Effector memory CD4-positive, alpha-beta T cell (primary cell): ENCODE data around the gene RSRC1.

ENCODE experiments used
- DNase-seq, 3 donors: peaks; one replicate each; pipeline ENCODE4 v3.0.0-alpha.2; 2020
- H3K27ac ChIP-seq: 2 replicates; pipeline ENCODE4 v1.7.0; 2013; ENCODE audit warnings: mild to moderate bottlenecking, low read length, moderate library complexity; ENCODE audit not compliant: insufficient read depth, poor library complexity, severe bottlenecking
- H3K27me3 ChIP-seq: replicated peaks from 2 replicates; pipeline ENCODE4 v1.7.0; 2013; ENCODE audit warnings: mild to moderate bottlenecking, low read length; ENCODE audit not compliant: insufficient read depth, control insufficient read depth, poor library complexity, severe bottlenecking
- H3K36me3 ChIP-seq: 2 replicates; pipeline ENCODE4 v1.7.0; 2013; ENCODE audit warnings: mild to moderate bottlenecking, low read length, moderate library complexity; ENCODE audit not compliant: control insufficient read depth, insufficient read depth
- H3K4me1 ChIP-seq: 2 replicates; pipeline ENCODE4 v1.7.0; 2013; ENCODE audit warnings: low read length, mild to moderate bottlenecking; ENCODE audit not compliant: control insufficient read depth, insufficient read depth, poor library complexity, severe bottlenecking
- H3K4me3 ChIP-seq: 2 replicates; pipeline ENCODE4 v1.7.0; 2013; ENCODE audit warnings: low read length, low read depth, mild to moderate bottlenecking; ENCODE audit not compliant: insufficient read depth, poor library complexity, severe bottlenecking
- H3K9me3 ChIP-seq: 2 replicates; pipeline ENCODE4 v1.7.0; 2013; ENCODE audit warnings: mild to moderate bottlenecking, low read length, moderate library complexity; ENCODE audit not compliant: control insufficient read depth

The RSRC1 gene

DNA sequence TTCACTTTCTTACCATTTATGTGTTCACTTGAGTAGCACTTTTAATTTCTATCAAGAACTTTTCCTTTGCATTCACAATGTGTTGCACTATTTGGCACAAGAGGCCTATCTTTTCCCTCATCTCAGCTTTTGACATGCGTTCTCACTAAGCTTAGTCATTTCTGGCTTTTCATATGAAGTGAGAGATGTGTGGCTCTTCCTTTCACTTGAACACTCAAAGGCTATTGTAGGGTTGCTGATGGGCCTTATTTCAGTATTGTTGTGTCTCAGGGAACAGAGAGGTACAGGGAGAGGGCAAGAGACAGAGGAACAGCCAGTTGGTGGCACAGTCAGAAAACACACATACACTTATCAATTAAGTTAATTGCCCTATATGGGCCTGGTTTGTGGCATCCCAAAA lies 333.7 kb downstream of the RSRC1 start:
- Histone ChIP-seq H3K36me3 (no peaks in the 10 kb centered on the region), H3K27ac (no peak overlapping the region), H3K4me1 (no peaks in the 10 kb centered on the region), H3K9me3 (no peaks in the 10 kb centered on the region), H3K27me3 (no peaks in the 10 kb centered on the region), H3K4me3 (no peak overlapping the region)
- DNase-seq, result no peak

DNA sequence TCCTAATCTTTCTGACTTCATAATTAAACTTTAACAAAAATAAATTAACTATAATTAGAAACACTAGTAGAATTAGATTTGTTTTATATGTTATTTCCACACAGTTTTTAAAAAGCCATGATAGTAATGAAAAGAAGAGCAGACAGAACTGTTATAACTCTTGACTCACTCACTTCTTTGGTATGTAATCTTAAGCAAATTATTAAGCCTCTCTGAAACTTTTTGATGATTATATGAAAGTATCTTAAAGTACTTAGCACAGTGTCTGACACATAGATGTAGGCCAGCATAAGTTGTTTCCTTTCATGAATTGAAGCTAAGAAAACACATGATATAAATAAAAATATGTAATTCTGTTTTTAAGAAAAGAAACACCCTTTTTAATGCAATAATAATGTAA lies 337.5 kb downstream of the RSRC1 start:
- Histone ChIP-seq H3K27me3 (no peaks in the 10 kb centered on the region), H3K27ac (no peak overlapping the region), H3K36me3 (no peaks in the 10 kb centered on the region), H3K4me3 (no peak overlapping the region), H3K4me1 (no peaks in the 10 kb centered on the region), H3K9me3 (no peaks in the 10 kb centered on the region)
- DNase-seq, result no peak

DNA sequence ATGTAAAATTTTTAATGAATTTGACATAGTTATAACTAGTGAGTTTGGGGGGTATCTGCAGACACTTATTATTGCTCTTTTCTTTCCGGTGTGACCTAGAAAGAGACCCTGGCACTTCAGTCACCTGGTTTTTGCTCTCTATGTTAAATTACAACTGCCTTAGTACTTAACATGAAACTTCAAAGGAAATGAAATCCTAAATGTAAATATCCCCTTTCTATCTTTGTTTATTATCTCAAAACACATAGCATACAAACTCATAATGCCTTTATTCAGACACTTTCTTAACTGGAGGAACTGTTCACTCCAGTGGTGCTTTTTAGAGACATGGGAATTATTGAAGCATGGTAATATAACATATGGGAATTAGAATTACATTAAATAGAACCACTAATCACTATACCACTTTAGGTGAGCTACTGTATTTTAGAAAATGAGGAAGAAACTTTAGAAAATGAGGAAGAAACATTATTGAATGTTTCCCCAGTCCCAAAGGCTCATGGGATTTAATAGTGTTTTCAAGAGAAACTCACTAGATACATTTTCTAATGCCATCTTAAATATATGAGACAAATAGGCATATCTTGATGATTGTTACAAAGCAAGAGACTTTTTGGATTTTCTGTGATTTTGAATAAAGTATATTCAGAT lies 341.6 kb downstream of the RSRC1 start:
- Histone ChIP-seq H3K4me3 (no peak overlapping the region), H3K27me3 (no peaks in the 10 kb centered on the region), H3K27ac (no peak overlapping the region), H3K4me1 (no peaks in the 10 kb centered on the region), H3K9me3 (no peaks in the 10 kb centered on the region), H3K36me3 (no peaks in the 10 kb centered on the region)
- no peak for DNase-seq

DNA sequence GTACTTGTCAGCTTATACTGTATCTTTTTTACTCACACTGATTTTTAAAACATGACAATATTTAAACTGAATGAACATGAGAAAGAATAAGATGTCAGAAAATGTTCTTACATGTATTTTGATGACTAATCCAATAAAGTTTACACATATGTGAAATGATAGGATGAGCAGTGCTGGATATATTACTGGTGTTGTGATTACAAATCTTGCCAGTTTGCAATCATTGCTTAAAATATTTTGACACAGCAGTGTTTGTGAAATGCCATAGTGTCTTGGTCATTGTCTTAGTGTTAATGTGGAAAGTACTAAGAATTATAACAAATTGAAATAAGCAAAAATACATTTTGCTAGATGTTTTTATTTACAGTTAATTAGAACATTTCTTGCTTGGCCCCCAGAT lies 342.4 kb downstream of the RSRC1 start:
- no peaks in the 10 kb centered on the region for H3K9me3 ChIP-seq
- no peaks in the 10 kb centered on the region for H3K4me1 ChIP-seq
- H3K27me3 ChIP-seq, result no peaks in the 10 kb centered on the region
- H3K36me3 ChIP-seq, result no peaks in the 10 kb centered on the region
- H3K4me3 ChIP-seq, result no peak overlapping the region
- DNase-seq, result no peak
- no peak overlapping the region for H3K27ac ChIP-seq

DNA sequence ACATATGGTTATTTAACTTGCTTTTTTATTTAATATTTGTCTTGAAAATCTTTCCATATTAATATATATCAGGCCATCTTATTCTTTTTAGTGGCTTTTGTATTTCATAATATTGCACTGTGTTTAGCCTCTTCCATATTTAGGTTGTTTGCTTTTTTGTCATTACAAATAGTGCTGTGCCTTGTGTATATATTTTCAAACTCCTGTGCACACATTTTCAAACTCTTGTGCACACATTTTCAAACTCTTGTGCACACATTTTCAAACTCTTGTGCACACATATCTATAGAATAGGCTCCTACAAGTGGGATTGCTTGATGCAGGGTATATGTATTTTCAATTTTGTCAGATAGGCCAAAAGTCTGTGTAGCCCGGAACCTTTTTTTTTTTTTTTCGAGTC lies 343.1 kb downstream of the RSRC1 start:
- DNase-seq, result no peak
- H3K27me3 ChIP-seq, result no peaks in the 10 kb centered on the region
- no peak overlapping the region for H3K27ac ChIP-seq
- H3K36me3 ChIP-seq, result no peaks in the 10 kb centered on the region
- H3K9me3 ChIP-seq, result no peaks in the 10 kb centered on the region
- no peak overlapping the region for H3K4me3 ChIP-seq
- no peaks in the 10 kb centered on the region for H3K4me1 ChIP-seq

DNA sequence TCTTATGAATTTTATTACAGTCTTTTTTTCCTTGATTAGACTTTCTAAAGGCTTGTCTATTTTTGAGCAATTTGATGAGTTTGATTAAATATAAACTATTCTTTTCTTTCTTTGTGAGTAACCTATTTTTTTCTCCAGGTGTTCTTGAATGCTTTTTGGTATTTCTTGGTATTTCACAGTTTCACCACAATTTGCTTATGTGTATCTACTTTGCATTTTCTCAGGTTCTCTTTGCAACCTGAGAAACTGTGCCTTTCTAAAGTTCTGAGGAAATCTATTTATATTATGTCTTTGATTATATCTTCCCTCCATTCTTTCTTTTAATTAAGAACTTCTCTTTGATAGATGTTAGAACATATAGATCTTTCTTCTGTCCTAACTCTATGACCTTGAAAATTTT lies 344.0 kb downstream of the RSRC1 start:
- no peaks in the 10 kb centered on the region for H3K27me3 ChIP-seq
- H3K4me1 ChIP-seq, result no peaks in the 10 kb centered on the region
- H3K9me3 ChIP-seq, result no peaks in the 10 kb centered on the region
- no peak overlapping the region for H3K4me3 ChIP-seq
- DNase-seq, result no peak
- no peaks in the 10 kb centered on the region for H3K36me3 ChIP-seq
- H3K27ac ChIP-seq, result no peak overlapping the region

DNA sequence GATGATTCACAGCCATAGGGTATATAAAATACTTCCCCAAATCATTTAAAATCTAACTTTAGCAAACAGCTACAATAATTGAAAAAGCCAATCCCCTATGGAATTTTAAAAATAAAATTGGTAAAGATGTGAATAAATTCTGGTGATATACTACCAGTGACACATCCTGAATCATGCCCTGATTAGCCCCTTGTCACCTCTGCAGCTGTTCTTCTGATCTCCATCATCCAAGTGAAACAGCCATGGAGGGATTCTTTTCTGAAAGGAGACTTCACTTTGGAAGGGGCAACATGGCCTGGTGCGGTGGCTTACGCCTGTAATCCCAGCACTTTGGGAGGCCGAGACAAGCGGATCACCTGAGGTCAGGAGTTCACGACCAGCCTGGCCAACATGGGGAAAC lies 345.5 kb downstream of the RSRC1 start:
- no peaks in the 10 kb centered on the region for H3K9me3 ChIP-seq
- no peak overlapping the region for H3K4me3 ChIP-seq
- H3K27ac ChIP-seq, result no peak overlapping the region
- H3K4me1 ChIP-seq, result no peaks in the 10 kb centered on the region
- H3K36me3 ChIP-seq, result no peaks in the 10 kb centered on the region
- DNase-seq, result no peak
- no peaks in the 10 kb centered on the region for H3K27me3 ChIP-seq

DNA sequence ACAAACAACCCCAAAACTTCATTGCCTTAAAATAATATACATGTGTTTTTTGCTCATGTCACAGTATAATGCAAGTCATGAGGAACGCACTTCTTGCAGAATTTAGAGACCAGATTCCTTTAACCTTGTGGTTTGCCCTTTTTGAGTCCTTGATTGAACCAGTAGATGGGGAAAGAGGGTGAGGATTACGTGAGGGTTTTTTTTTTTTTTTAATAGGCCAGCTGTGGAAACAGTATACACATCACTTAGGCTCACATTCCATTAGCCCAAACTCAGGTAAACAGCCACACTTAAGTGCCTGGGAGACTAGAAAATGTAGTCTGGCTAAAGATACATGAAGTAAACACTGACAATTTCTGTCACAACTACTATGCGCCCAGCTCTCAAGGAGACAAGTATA lies 346.2 kb downstream of the RSRC1 start:
- DNase-seq, result no peak
- no peaks in the 10 kb centered on the region for H3K9me3 ChIP-seq
- no peaks in the 10 kb centered on the region for H3K27me3 ChIP-seq
- no peak overlapping the region for H3K4me3 ChIP-seq
- no peaks in the 10 kb centered on the region for H3K36me3 ChIP-seq
- no peak overlapping the region for H3K27ac ChIP-seq
- H3K4me1 ChIP-seq, result no peaks in the 10 kb centered on the region

DNA sequence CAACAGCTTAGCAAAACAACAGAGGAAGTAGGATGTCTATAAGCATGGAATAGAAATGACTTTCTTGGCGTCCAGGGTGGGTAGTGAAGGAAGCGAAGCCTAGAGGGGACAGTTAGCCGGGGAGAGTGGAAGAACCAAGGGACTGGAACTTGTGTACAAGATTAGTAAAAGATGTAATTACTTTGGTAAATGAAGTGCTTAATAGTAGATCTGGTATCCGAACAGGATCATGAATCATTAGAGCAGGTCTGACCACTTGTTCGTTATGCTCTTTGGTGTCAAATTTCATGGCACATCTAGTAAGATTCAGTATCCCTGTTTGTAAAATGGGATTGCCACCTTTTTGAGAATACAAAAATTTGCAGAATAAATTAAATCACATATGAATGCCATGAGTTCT lies 348.6 kb downstream of the RSRC1 start:
- DNase-seq, result no peak
- H3K4me3 ChIP-seq, result no peak overlapping the region
- H3K27ac ChIP-seq, result no peak overlapping the region

DNA sequence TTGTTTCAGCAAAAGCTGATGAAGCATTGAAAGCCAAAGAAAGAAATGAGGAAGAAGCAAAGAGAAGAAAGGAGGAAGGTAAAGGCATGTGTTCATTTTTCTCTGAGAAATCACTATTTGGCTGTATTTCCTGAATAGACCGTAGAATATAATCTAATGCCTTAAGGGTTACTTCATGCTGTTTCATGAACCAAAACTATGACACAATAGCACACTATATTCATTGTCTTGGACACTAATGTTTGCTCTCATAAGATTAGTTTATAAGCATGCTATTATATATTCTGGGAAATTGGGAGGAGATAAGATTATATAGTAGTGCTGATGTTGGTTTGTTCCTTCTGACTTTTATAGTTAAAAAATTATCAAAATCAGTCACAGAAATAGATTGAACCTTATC lies 351.0 kb downstream of the RSRC1 start:
- Histone ChIP-seq H3K4me1 (no peaks in the 10 kb centered on the region), H3K9me3 (no peaks in the 10 kb centered on the region), H3K27ac (no peak overlapping the region), H3K4me3 (no peak overlapping the region), H3K27me3 (no peaks in the 10 kb centered on the region), H3K36me3 (no peaks in the 10 kb centered on the region)
- DNase-seq, result no peak

More for the DNA sequence above, 348.6 kb downstream of the RSRC1 start:
- H3K4me1 ChIP-seq, result no peaks in the 10 kb centered on the region
- H3K27me3 ChIP-seq, result no peaks in the 10 kb centered on the region
- H3K36me3 ChIP-seq, result no peaks in the 10 kb centered on the region
- no peaks in the 10 kb centered on the region for H3K9me3 ChIP-seq
